Muscle of arm (tissue), 12 donors: Measurements from ENCODE around the gene PRR9. TPM values are rescaled to one million over a fixed set of nuclear protein-coding genes. Genes with fewer than 3 reads are reported as not detected.
A peak's percentile ranks its signal among the peaks of the same experiment; 100 is the strongest.
"Not testable (repeated sequence)": the region's sequence is repeated elsewhere in the genome, so short reads cannot be mapped to it uniquely, and the experiment has no call there.

Experiments
- DNase-seq: peaks from one replicate; pipeline ENCODE4 v3.0.0-alpha.2; 2013
- polyA plus RNA-seq, 12 donors: library from polyadenylated mRNA; unstranded; fragments of 120-200 nt; gene quantifications; one replicate each; pipeline ENCODE4 v1.2.1, GENCODE V29; 2013; ENCODE audit not compliant: insufficient read length in 12 of 12

Gene PRR9
- polyA plus RNA-seq, 12 donors, result not detected

DNA sequence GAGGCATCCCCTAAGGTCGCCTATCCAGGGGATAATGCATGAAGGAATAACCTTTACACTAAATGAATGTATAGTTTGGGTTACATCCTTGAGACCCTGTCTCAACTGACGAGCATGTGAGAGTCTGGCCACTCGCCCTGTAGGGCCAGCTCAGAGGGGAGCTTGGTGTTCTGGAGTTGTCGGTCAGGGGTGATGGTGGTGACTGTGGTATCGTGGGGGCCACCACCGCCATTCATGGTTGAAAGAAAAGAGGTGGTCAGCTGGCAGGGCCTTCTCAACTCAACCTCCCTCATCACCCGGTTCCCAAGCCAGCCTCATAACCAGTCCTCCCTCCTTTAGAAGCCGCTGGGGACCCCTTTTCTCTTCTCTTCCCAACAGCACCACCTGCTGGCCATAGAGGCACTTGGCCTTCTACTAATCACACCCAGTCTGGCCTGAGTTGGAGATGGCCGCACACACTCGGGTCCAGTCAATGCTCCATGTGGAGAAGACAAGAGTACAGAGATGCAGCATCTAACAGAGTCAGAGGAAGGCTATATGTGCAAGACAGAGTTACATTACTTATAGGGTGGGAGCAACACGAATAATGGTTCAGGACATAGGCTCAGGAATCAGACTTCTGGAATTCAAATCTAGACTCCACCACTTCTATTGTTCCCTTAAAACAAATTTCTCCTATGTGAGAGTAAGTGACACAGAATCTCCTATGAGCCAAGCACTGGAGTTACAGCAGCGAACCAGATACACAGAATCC lies 11.9 kb downstream of the PRR9 start:
- not testable (repeated sequence) for DNase-seq

DNA sequence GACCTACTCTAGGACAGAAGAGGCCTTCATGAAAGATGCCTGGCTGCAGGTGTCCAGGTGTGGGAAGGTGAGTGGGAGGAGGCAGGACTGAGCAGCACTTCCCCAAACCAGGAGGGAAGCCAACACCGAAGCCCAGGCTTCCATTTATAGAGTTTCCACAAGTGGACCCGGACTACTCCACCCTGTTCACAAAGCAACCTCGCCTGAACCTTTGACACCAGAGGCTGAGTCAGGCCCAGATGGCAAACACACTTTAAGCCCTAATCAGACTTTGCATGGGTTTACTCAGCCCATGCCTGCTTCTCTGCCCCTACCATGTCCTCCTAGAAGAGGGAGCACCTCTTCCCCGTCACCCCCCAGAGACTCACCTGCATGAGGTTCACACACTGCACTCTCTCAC lies 14.0 kb downstream of the PRR9 start:
- DNase-seq, result no peak

DNA sequence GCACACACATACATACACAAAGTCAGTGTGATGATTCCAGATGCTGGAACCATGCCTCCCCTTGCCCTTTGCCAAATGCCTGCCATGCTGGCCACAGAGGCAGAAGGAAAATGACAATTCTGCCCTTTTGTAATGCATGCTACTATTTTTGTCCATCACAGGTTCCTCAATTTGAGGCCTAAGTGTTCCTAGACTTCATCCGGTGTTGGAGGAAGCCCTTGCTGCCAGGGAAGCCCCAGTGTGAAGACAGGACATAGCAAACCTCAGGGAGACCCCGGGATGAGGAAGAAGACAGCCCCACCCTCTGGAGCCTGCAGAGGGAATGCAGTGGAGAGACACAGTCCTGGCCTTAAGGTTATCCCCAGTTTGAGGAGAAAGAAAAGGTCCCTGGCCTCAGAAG lies 14.4 kb downstream of the PRR9 start:
- no peak for DNase-seq

DNA sequence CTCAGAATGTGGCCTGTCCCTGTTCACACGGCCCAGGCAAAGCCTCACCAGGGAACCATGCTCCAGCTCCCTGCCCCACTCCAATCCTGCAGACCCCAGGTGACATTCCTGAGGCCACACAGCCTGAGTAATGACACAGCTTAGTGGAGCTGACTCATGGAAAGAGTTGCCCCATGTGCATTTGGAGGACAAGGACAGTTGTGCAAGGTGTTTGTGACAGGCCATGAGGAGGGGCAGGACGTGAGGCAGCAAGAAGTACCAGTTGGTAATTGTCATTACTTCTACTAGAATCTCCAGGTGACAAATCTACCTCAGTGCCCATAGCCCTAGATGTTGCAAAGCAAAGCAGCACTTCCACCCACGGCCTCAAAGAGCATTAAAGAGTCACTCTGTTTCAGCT lies 15.2 kb downstream of the PRR9 start:
- no peak for DNase-seq

DNA sequence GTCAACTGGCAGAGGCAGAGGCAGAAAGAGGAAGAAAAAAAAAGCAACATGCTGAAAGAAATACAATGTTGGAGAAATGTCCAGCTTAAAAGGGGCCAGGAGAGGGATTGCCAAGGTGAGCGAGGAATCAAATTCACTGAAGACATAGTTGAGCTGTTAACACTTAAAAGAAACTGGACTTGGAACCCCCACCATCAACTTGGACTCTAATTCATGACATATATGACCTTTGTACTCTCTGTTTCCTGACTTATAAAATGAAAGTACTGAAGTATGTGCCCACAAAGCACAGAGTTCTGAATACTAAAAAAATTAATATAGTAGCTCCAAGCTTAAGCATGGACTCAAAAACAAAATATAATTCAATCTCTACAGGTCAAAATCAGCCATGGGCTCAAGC lies 16.1 kb downstream of the PRR9 start:
- DNase-seq, result no peak

DNA sequence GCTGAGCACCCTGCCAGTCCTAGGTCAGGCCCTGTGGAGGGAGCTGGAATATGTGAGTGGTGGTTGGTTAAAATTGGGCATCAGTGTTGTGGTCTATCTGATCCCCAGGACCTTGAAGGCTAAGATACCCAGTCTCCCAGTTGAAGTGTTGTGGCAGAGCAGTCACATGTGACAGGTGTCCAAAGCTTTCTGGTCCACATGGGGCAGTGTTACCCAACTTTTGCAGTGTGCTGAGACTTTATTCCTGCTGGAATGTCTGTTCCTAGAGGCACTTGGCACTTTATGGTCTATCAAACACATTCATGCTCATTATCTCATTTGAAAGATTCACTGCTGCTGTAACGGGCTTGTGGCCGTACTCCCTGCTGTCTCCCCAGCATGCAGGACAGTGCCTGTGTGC lies 21.1 kb downstream of the PRR9 start:
- DNase-seq, result no peak

DNA sequence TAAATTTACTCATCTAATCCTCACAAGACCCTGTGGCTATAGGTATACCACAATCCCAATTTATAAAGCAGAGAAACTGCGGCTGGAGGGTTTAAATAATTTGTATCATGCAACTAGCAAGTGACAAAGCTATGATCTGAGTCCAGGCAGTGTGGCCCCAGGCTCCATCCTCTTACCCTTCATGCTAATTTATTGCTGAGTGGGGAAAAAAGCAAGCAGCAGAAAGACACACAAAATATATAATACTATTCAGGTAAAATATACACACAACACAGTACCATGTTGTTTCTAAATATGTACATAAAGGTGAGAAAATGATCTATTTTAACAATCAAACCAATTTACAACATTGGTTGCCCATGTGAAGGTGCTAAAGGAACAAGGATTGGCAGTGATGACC lies 24.8 kb downstream of the PRR9 start:
- no peak for DNase-seq

DNA sequence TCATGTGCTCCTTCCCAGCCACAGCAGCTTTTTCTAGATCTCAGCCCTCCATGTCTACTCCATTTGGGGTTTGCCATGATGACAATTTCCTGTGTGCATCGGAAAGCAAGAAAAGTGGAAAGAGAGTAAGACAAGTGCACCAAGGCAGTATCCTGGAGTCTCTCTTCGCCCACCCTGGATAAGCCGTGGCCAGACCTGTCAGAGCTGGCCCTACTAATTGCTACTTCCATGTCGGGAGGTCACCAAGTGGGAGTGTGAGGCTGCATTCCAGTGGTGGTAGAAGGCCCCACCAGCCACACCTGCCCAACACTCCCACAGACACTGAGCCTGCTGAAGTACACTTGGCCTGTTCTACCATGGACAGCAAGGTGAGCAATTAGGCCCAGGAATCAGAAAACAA lies 28.1 kb downstream of the PRR9 start:
- DNase-seq, result no peak

DNA sequence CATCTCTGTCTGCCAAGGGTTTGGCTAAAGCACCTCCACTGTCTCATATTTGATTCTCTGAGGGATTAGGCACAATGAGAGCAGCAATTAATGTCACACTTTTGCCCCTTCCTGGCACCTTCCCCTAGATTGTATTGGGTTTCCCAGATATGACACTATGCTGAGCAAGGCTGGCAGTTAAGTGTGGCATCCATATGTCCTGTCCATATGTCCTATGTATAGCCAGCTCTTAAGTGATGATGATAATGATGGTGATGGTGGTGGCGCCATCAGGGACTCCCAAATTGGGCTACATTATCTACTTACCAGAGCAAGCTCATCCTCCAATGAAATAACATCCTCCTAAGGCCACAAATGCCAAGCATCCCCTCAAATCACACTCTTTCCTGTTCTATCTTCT lies 28.6 kb downstream of the PRR9 start:
- no peak for DNase-seq

DNA sequence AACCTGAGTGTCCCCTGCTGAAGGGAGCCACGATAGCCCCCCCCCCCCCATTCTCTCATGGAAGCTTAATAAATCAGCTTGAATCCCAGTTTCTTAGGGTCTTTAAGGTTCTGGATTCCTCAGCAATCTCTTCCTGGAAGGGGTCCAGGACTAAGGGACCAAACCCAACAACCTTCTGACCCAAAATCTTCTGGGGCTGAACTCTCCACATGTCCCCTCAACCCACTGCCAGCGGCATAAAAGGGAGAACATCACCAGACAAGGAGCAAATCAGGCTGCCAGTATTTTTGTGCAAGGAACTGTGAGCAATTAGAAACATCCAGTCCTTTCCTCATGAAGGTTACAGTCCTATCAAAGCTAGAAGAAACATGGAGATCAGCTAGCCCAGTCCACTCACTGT lies 29.4 kb downstream of the PRR9 start:
- DNase-seq, result no peak

DNA sequence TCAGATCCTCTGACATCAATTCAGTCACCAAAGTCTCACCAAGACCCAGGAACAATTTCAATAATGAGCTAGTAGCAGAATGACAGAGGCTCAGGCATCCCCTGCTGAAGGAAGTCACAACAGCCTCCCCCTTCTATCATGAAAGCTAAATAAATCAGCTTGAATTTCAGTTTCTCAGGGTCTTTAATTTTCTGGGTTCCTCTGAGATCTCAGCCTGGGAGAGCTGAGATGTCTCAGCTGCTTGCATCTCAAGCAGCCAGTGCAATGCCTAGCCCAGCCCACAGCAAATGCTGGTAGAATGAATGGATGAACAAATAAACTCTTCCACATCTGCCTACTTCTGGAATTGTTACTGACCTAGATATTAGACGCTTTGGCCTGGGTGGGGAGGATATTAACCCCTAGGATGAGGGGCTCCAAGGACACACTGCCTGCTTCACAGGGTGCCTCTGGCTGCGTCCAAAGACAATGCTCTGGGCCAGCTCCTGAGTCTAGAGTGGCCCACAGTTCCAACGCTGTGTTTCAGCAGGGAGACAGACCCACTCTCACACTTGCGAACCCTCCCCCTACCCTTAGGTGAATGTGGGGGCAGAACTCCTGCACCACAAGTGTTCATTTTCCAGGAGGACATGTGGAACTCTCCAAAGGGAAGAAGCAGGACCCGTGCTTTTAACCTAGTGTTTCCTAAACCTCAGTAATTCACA lies 30.9 kb downstream of the PRR9 start:
- no peak for DNase-seq

DNA sequence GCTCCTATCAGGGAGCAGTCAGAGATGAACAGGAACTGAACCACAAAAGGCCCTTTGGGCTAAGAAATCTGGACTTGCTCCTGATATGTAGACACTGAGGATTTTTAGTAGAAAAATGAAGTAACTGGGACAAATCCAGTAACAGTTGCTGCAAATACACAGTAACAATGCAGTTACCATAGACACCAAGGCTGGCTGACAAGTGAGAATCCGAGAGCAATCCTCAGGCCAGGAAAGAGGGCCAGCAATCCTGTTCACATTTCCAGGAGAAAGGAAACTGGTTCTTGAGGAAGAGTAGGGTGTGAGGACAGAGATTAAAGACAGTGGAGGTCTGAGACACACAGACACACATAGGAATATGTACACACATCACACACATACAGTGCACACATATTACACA lies 32.8 kb downstream of the PRR9 start:
- DNase-seq, result peak; percentile 73

DNA sequence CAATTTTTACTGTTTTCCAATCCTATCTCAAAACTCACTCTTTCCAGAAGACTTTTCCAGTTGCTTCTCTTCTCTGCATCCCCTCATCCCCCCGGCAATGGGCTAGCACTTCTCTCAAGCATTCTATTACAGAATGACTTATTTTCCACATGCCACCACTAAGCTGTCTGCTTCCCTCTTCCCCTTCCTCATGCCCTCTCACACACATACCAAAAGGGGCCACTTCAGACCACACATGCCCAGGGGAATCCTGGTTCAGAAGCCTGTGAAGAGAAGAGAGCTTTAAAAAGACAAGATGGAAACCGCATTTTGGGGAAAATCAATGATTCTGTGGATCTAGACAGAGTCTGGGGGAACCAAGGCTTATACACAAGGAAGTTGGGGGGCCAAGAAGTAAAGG lies 33.7 kb downstream of the PRR9 start:
- no peak for DNase-seq

DNA sequence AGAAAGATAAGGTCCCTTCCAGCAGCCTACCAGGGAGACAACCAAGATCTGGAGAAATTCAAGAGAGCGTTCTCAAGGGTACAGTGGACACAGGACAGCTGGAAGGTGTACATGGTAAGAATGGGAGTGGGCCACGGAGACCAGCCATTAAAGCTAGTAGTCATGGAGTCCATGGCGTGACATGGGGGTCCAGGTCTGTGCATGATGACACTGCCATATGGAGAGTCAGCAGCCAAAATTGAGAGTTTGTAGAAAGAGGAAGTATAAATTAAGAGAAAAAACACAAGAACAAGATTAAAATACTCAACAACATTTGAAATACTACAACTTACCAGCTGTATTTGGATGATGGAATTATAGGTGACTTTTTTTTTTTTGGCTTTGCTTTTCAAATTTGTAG lies 34.2 kb downstream of the PRR9 start:
- no peak for DNase-seq

DNA sequence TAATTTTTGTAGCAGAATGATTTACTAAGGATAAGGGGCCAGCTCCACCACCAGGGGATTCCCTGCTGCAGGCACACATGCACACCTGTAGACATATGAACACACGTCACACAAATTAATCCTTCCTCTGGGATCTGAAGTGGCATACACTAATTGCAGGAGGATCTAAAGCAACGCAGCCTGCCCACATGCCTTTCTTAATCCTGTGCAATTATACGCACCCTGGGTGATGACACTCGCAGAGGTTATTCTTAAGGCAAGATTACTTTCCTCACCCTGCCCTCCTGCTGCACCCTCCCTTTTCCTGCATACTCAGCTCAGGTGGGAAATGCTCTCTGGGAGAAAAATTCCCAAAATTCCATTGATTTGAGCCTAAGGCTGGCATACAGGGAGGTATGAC lies 34.6 kb downstream of the PRR9 start:
- DNase-seq, result no peak

DNA sequence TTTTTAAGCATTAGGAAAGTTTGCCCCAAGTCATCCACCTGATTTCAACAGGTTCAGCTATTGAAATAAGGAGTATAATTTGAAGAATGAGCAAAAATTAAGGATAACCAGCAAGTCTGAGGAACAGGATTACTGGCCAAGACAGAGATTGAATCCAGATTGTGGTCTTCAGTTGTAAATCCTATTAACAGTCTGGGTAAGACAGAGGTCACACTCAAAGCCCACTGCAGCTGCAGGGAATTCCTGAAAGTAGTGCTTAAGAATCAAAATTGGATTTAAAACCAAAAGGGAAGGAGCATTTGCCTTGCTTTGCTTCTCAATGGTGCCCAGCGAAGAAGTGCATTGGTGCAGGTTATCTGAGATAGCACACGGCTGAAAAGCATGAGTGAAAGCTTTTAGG lies 35.7 kb downstream of the PRR9 start:
- DNase-seq, result no peak

DNA sequence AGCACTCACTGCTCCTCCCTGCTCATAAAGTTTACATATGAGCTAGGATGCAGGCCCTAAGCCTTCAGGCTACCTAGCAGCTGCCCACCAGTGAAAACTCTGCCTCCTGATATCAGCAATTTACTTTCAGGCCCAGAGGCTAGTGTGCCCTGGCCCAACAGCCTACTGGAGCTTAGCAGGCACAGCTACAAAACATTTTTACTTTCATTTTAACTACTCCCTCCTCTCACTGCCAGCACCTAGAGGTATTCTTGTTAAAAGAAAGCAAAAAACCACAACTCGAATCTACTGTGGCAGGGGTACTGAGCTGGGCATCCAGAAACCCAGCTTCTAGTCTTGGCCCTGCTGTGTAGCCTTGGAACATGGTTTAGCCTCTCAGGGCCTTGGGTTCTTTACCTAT lies 36.3 kb downstream of the PRR9 start:
- no peak for DNase-seq

DNA sequence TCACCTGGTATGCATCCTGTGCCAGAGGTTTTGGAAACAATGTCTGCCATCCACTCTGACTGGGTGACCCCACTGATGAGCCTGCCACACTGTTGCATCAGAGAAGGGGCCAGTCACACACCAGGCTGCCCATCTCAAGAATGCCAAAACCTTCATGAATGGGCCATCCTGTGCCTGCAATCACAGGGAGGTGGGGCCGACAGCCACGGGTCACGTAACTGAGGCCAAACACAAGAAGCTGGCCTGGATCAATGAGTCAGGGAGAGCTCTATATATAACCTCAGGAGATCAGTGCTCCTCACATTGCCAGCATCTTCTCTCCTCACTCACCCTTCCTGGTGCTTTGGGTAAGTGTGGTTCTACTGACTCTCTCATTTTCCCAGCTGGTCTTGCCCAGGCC lies 42.0 kb downstream of the PRR9 start, which contains the start of gene LORICRIN:
LORICRIN (plus strand) TSS at position 301 of the 400 bp plus-strand sequence. CDS start 1,263 bp downstream, outside the sequence.
- DNase-seq, result no peak

DNA sequence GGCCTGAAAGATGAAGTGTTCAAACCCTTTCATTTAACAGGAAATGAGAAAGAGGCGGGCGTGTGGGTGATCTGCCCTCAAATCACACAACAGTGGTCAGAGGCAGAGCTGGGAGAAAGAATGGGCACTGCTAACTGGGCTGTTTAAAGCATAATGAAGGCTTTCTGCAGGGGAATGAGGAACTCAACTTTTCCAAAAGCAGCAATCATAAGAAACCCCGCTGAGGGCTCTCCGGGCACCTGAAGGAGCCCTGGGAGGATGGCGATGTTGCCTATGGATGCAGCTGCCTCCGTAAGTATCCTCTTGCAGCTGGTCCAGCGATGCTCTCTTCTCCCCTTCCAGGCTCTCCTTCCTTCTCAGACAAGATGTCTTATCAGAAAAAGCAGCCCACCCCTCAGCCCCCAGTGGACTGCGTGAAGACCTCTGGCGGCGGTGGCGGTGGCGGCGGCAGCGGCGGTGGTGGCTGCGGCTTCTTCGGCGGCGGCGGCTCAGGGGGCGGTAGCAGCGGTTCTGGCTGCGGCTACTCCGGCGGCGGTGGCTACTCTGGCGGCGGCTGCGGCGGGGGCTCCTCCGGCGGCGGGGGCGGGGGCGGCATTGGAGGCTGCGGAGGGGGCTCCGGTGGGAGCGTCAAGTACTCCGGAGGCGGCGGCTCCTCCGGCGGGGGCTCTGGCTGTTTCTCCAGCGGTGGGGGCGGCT lies 43.3 kb downstream of the PRR9 start:
- no peak for DNase-seq

DNA sequence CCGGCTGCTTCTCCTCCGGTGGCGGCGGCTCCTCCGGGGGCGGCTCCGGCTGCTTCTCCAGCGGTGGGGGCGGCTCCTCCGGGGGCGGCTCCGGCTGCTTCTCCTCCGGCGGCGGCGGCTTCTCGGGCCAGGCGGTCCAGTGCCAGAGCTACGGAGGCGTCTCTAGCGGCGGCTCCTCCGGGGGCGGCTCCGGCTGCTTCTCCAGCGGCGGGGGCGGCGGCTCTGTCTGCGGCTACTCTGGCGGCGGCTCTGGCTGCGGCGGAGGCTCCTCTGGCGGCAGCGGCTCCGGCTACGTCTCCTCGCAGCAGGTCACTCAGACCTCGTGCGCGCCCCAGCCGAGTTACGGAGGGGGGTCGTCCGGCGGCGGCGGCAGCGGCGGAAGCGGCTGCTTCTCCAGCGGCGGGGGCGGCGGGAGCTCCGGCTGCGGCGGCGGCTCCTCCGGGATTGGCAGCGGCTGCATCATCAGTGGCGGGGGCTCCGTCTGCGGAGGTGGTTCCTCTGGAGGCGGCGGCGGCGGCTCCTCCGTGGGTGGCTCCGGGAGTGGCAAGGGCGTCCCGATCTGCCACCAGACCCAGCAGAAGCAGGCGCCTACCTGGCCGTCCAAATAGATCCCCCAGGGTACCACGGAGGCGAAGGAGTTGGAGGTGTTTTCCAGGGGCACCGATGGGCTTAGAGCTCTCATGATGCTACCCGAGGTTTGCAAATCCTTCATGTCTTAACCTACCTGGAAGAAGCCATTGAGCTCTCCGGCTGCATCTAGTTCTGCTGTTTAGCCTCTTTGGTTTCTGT lies 44.1 kb downstream of the PRR9 start:
- DNase-seq, result no peak

DNA sequence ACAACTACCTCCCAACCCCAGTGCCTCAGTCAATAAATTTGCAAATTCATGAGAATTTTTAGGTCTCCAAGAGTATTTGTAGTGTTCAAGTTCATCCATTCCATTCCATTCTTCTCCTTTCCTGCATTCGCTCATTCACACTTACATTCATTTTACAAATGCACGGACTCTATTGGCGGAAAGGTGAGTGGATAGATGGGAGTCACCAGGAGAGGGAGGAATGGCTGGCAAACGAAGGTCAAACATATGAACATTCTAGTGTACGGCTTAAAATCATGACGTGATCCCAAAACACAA lies 44.6 kb downstream of the PRR9 start:
- no peak for DNase-seq

DNA sequence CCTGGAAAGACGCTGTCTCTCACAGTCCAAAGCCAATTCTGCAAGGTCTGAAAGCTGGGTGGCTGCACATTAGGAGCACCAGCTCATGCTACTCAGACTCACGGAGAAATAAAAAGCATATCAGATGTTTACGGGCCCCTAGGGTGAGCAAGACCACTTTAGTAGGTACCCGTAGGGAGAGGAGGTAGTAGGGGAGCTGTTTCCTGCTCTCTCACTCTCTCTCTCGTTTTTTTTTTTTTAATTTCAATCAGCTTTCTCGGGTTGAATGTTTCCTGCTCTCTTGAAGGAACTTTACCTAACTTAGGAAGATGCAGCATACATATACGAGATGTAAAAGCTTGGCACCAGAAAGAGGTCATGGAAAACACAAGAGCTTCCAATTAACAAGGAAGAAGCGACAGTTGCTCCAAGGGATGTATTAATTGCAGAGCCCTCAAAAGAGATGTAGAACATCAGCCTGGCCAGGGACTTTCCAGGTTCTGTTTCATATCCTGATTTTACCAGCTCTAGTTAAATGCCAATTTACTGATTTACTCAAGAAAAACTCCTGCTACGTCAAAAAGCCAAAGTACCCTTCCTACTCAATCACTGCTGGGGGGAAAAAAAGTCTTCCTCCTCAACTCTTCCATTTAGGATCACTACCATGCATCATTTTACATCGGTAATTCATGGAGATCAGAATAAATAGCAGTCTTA lies 45.2 kb downstream of the PRR9 start:
- DNase-seq, result no peak
